ENCODE measurements around the gene TAOK1. TPM values are rescaled to one million over a fixed set of nuclear protein-coding genes. Genes with fewer than 3 reads are reported as not detected.
A peak's percentile ranks its signal among the peaks of the same experiment; 100 is the strongest.

The TAOK1 gene
- total and polyA plus RNA-seq, 2 of the 13 experiments (the other 11 are each of a cell fraction or from before 2014, with no cell fraction given): 14.1 to 23.0 TPM

DNA sequence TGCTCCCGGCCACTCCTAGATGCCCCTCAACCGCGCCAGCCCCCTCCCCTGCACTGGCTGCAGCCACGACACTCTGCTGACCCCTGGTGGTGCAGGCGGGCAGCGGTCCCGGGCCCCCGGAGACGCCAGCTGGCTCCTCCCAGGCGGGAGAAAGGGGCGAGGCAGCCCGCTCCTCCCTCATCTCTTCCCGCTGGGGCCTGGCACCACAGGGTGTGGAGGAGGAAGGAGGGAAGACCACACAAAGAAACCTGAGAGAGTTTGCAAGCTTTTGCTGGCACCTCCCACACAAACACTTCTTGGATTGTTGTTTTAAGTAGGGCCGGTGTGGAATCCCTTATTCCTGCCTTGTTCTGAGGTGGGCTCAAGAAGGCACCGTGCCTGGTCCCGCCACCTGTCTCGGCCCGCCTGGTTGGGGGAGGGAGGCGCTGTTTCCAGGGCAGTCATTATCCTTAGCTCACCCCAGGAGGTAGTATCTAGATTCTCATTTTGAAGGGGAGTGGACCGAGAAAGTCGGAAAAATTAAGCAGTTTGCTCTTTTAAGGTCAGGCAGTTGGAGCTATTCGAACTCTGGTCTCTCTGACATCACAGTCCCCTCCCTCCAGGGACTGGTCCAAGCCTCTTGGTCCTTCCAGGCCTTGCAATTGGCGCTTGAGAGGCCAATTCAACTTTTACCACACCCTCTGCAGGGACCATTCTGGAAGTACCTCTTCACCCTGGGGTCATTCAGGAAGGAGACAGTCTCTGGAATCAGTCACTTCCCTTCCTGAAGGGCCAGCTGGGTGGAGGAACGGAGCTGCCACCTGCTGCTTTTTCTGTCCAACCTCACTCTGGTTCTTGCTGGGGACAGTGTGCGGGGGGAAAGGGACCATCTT lies 201.8 kb downstream of the TAOK1 start (continued):
- TF ChIP-seq CENPT (CRISPR knock-in tag; IDR thresholded peaks at IDR 0.05; ENCODE audit: low read depth): no peak
- no peak for TF ChIP-seq ZBTB20 (CRISPR knock-in tag; IDR thresholded peaks at IDR 0.05; ENCODE audit: borderline replicate concordance, low read depth)
- no peak; the same call in 1 of the 2 replicates for TF ChIP-seq ETV6 (CRISPR knock-in tag; conservative IDR thresholded peaks at IDR 0.05)
- TF ChIP-seq PAWR (CRISPR knock-in tag; IDR thresholded peaks at IDR 0.05; ENCODE audit: borderline replicate concordance): no peak
- TF ChIP-seq GPN1 (CRISPR knock-in tag; IDR thresholded peaks at IDR 0.05; ENCODE audit: borderline replicate concordance): no peak
- TF ChIP-seq, protein P1, sequence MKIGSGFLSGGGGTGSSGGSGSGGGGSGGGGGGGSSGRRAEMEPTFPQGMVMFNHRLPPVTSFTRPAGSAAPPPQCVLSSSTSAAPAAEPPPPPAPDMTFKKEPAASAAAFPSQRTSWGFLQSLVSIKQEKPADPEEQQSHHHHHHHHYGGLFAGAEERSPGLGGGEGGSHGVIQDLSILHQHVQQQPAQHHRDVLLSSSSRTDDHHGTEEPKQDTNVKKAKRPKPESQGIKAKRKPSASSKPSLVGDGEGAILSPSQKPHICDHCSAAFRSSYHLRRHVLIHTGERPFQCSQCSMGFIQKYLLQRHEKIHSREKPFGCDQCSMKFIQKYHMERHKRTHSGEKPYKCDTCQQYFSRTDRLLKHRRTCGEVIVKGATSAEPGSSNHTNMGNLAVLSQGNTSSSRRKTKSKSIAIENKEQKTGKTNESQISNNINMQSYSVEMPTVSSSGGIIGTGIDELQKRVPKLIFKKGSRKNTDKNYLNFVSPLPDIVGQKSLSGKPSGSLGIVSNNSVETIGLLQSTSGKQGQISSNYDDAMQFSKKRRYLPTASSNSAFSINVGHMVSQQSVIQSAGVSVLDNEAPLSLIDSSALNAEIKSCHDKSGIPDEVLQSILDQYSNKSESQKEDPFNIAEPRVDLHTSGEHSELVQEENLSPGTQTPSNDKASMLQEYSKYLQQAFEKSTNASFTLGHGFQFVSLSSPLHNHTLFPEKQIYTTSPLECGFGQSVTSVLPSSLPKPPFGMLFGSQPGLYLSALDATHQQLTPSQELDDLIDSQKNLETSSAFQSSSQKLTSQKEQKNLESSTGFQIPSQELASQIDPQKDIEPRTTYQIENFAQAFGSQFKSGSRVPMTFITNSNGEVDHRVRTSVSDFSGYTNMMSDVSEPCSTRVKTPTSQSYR (CRISPR knock-in tag; IDR thresholded peaks at IDR 0.05; ENCODE audit: borderline replicate concordance): 0 out of 2 replicates have a peak, but pooled peaks have one; percentile 4
- TF ChIP-seq, protein P2, sequence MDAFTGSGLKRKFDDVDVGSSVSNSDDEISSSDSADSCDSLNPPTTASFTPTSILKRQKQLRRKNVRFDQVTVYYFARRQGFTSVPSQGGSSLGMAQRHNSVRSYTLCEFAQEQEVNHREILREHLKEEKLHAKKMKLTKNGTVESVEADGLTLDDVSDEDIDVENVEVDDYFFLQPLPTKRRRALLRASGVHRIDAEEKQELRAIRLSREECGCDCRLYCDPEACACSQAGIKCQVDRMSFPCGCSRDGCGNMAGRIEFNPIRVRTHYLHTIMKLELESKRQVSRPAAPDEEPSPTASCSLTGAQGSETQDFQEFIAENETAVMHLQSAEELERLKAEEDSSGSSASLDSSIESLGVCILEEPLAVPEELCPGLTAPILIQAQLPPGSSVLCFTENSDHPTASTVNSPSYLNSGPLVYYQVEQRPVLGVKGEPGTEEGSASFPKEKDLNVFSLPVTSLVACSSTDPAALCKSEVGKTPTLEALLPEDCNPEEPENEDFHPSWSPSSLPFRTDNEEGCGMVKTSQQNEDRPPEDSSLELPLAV (CRISPR knock-in tag; conservative IDR thresholded peaks at IDR 0.05; ENCODE audit: low read depth): no peak
- TF ChIP-seq ZNF550 (CRISPR knock-in tag; IDR thresholded peaks at IDR 0.05; ENCODE audit: borderline replicate concordance): no peak
- TF ChIP-seq HOXA3 (CRISPR knock-in tag; IDR thresholded peaks at IDR 0.05): peak; percentile 62
- no peak for TF ChIP-seq ZSCAN22 (CRISPR knock-in tag; IDR thresholded peaks at IDR 0.05)
- TF ChIP-seq, protein P3, sequence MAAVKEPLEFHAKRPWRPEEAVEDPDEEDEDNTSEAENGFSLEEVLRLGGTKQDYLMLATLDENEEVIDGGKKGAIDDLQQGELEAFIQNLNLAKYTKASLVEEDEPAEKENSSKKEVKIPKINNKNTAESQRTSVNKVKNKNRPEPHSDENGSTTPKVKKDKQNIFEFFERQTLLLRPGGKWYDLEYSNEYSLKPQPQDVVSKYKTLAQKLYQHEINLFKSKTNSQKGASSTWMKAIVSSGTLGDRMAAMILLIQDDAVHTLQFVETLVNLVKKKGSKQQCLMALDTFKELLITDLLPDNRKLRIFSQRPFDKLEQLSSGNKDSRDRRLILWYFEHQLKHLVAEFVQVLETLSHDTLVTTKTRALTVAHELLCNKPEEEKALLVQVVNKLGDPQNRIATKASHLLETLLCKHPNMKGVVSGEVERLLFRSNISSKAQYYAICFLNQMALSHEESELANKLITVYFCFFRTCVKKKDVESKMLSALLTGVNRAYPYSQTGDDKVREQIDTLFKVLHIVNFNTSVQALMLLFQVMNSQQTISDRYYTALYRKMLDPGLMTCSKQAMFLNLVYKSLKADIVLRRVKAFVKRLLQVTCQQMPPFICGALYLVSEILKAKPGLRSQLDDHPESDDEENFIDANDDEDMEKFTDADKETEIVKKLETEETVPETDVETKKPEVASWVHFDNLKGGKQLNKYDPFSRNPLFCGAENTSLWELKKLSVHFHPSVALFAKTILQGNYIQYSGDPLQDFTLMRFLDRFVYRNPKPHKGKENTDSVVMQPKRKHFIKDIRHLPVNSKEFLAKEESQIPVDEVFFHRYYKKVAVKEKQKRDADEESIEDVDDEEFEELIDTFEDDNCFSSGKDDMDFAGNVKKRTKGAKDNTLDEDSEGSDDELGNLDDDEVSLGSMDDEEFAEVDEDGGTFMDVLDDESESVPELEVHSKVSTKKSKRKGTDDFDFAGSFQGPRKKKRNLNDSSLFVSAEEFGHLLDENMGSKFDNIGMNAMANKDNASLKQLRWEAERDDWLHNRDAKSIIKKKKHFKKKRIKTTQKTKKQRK (IDR thresholded peaks at IDR 0.05; ENCODE audit: low read length): no peak
- no peak for TF ChIP-seq ZNF766 (CRISPR knock-in tag; IDR thresholded peaks at IDR 0.05; ENCODE audit: borderline replicate concordance)
- TF ChIP-seq, protein P4, sequence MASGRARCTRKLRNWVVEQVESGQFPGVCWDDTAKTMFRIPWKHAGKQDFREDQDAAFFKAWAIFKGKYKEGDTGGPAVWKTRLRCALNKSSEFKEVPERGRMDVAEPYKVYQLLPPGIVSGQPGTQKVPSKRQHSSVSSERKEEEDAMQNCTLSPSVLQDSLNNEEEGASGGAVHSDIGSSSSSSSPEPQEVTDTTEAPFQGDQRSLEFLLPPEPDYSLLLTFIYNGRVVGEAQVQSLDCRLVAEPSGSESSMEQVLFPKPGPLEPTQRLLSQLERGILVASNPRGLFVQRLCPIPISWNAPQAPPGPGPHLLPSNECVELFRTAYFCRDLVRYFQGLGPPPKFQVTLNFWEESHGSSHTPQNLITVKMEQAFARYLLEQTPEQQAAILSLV (CRISPR knock-in tag; IDR thresholded peaks at IDR 0.05; ENCODE audit: borderline replicate concordance): no peak
- no peak for TF ChIP-seq TCF7L2 (IDR thresholded peaks at IDR 0.05; ENCODE audit: low read depth, low read length)
- TF ChIP-seq, protein P5, sequence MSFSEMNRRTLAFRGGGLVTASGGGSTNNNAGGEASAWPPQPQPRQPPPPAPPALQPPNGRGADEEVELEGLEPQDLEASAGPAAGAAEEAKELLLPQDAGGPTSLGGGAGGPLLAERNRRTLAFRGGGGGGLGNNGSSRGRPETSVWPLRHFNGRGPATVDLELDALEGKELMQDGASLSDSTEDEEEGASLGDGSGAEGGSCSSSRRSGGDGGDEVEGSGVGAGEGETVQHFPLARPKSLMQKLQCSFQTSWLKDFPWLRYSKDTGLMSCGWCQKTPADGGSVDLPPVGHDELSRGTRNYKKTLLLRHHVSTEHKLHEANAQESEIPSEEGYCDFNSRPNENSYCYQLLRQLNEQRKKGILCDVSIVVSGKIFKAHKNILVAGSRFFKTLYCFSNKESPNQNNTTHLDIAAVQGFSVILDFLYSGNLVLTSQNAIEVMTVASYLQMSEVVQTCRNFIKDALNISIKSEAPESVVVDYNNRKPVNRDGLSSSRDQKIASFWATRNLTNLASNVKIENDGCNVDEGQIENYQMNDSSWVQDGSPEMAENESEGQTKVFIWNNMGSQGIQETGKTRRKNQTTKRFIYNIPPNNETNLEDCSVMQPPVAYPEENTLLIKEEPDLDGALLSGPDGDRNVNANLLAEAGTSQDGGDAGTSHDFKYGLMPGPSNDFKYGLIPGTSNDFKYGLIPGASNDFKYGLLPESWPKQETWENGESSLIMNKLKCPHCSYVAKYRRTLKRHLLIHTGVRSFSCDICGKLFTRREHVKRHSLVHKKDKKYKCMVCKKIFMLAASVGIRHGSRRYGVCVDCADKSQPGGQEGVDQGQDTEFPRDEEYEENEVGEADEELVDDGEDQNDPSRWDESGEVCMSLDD (CRISPR knock-in tag; IDR thresholded peaks at IDR 0.05; ENCODE audit: borderline replicate concordance): no peak
- TF ChIP-seq KLF12 (CRISPR knock-in tag; IDR thresholded peaks at IDR 0.05; ENCODE audit: borderline replicate concordance): 0 out of 2 replicates have a peak, but pooled peaks have one; percentile 70

Data from HepG2 (cell line).